Measurements from ENCODE around the gene TMEM204.
"Not testable (repeated sequence)": the region's sequence is repeated elsewhere in the genome, so short reads cannot be mapped to it uniquely, and the experiment has no call there.

Gene TMEM204

GRCh38 chr16:1590930-1591705, 57.7 kb downstream of the TMEM204 start:
- Histone ChIP-seq H3K27ac (ENCODE audit: low read depth, low read length) (no peak overlapping the region), H3K4me3 (ENCODE audit: low read depth in 1 of 2, low read length in 2 of 2) (no peak overlapping the region), H3K9ac (ENCODE audit: low read length) (no peak overlapping the region), H3K9me3 (ENCODE audit: low read length) (no peaks in the 10 kb centered on the region), H3K27me3 (ENCODE audit: control insufficient read depth in 1 of 2, insufficient read depth in 2 of 2, low read length in 2 of 2) (no peaks in the 10 kb centered on the region), H3K4me1 (ENCODE audit: insufficient read depth, low read length) (no peaks in the 10 kb centered on the region), H3K36me3 (ENCODE audit: insufficient read depth, low read length) (peaks cover 30% of the 10 kb centered on the region)

- H3K4me3 ChIP-seq (ENCODE audit: low read depth in 1 of 2, low read length in 2 of 2), result no peak overlapping the region
- H3K4me1 ChIP-seq (ENCODE audit: insufficient read depth, low read length), result no peaks in the 10 kb centered on the region
- H3K27me3 ChIP-seq (ENCODE audit: control insufficient read depth in 1 of 2, insufficient read depth in 2 of 2, low read length in 2 of 2), result no peaks in the 10 kb centered on the region
- H3K9me3 ChIP-seq (ENCODE audit: low read length), result no peaks in the 10 kb centered on the region
- no peak overlapping the region for H3K27ac ChIP-seq (ENCODE audit: low read depth, low read length)
- peaks cover 17% of the 10 kb centered on the region for H3K36me3 ChIP-seq (ENCODE audit: insufficient read depth, low read length)
- no peak overlapping the region for H3K9ac ChIP-seq (ENCODE audit: low read length)
These were observed 59.0 kb downstream of the TMEM204 start for GRCh38 chr16:1592446-1592845.

- not testable (repeated sequence) for H3K27me3 ChIP-seq (ENCODE audit: control insufficient read depth in 1 of 2, insufficient read depth in 2 of 2, low read length in 2 of 2); H3K9me3 ChIP-seq (ENCODE audit: low read length); H3K4me1 ChIP-seq (ENCODE audit: insufficient read depth, low read length); H3K27ac ChIP-seq (ENCODE audit: low read depth, low read length); H3K4me3 ChIP-seq (ENCODE audit: low read depth in 1 of 2, low read length in 2 of 2); H3K9ac ChIP-seq (ENCODE audit: low read length)
- peaks cover 13% of the 10 kb centered on the region for H3K36me3 ChIP-seq (ENCODE audit: insufficient read depth, low read length)
These were observed 62.0 kb downstream of the TMEM204 start for GRCh38 chr16:1595511-1595910.

GRCh38 chr16:1596516-1596915, 63.0 kb downstream of the TMEM204 start:
- H3K27me3 ChIP-seq (ENCODE audit: control insufficient read depth in 1 of 2, insufficient read depth in 2 of 2, low read length in 2 of 2), result no peaks in the 10 kb centered on the region
- H3K27ac ChIP-seq (ENCODE audit: low read depth, low read length), result no peak overlapping the region
- no peak overlapping the region for H3K9ac ChIP-seq (ENCODE audit: low read length)
- no peaks in the 10 kb centered on the region for H3K9me3 ChIP-seq (ENCODE audit: low read length)
- no peaks in the 10 kb centered on the region for H3K4me1 ChIP-seq (ENCODE audit: insufficient read depth, low read length)
- H3K36me3 ChIP-seq (ENCODE audit: insufficient read depth, low read length), result peaks cover 14% of the 10 kb centered on the region
- H3K4me3 ChIP-seq (ENCODE audit: low read depth in 1 of 2, low read length in 2 of 2), result no peak overlapping the region

GRCh38 chr16:1597154-1597553, 63.7 kb downstream of the TMEM204 start:
- Histone ChIP-seq H3K36me3 (ENCODE audit: insufficient read depth, low read length) (peaks cover 15% of the 10 kb centered on the region), H3K4me3 (ENCODE audit: low read depth in 1 of 2, low read length in 2 of 2) (no peak overlapping the region), H3K27ac (ENCODE audit: low read depth, low read length) (no peak overlapping the region), H3K9ac (ENCODE audit: low read length) (no peak overlapping the region), H3K9me3 (ENCODE audit: low read length) (no peaks in the 10 kb centered on the region), H3K4me1 (ENCODE audit: insufficient read depth, low read length) (no peaks in the 10 kb centered on the region), H3K27me3 (ENCODE audit: control insufficient read depth in 1 of 2, insufficient read depth in 2 of 2, low read length in 2 of 2) (no peaks in the 10 kb centered on the region)

- no peak overlapping the region for H3K27ac ChIP-seq (ENCODE audit: low read depth, low read length)
- no peaks in the 10 kb centered on the region for H3K4me1 ChIP-seq (ENCODE audit: insufficient read depth, low read length)
- H3K27me3 ChIP-seq (ENCODE audit: control insufficient read depth in 1 of 2, insufficient read depth in 2 of 2, low read length in 2 of 2), result no peaks in the 10 kb centered on the region
- H3K9ac ChIP-seq (ENCODE audit: low read length), result no peak overlapping the region
- H3K9me3 ChIP-seq (ENCODE audit: low read length), result no peaks in the 10 kb centered on the region
- H3K4me3 ChIP-seq (ENCODE audit: low read depth in 1 of 2, low read length in 2 of 2), result no peak overlapping the region
- H3K36me3 ChIP-seq (ENCODE audit: insufficient read depth, low read length), result peaks cover 15% of the 10 kb centered on the region
These were observed 67.6 kb downstream of the TMEM204 start for GRCh38 chr16:1601031-1601430.

GRCh38 chr16:1601489-1601888, 68.0 kb downstream of the TMEM204 start:
- Histone ChIP-seq H3K9me3 (ENCODE audit: low read length) (no peaks in the 10 kb centered on the region), H3K27me3 (ENCODE audit: control insufficient read depth in 1 of 2, insufficient read depth in 2 of 2, low read length in 2 of 2) (no peaks in the 10 kb centered on the region), H3K4me3 (ENCODE audit: low read depth in 1 of 2, low read length in 2 of 2) (no peak overlapping the region), H3K9ac (ENCODE audit: low read length) (no peak overlapping the region), H3K36me3 (ENCODE audit: insufficient read depth, low read length) (peaks cover 18% of the 10 kb centered on the region), H3K4me1 (ENCODE audit: insufficient read depth, low read length) (no peaks in the 10 kb centered on the region), H3K27ac (ENCODE audit: low read depth, low read length) (no peak overlapping the region)

- no peaks in the 10 kb centered on the region for H3K4me1 ChIP-seq (ENCODE audit: insufficient read depth, low read length)
- H3K4me3 ChIP-seq (ENCODE audit: low read depth in 1 of 2, low read length in 2 of 2), result no peak overlapping the region
- H3K27me3 ChIP-seq (ENCODE audit: control insufficient read depth in 1 of 2, insufficient read depth in 2 of 2, low read length in 2 of 2), result no peaks in the 10 kb centered on the region
- peaks cover 26% of the 10 kb centered on the region for H3K36me3 ChIP-seq (ENCODE audit: insufficient read depth, low read length)
- no peak overlapping the region for H3K27ac ChIP-seq (ENCODE audit: low read depth, low read length)
- no peaks in the 10 kb centered on the region for H3K9me3 ChIP-seq (ENCODE audit: low read length)
- H3K9ac ChIP-seq (ENCODE audit: low read length), result no peak overlapping the region
These were observed 68.8 kb downstream of the TMEM204 start for GRCh38 chr16:1602285-1602684.
